Raji (cell line): Measurements from ENCODE around the gene SPINK9.

Experiments
- POLR2A ChIP-seq: IDR thresholded peaks from 2 replicates; pipeline ENCODE4 v1.6.1; 2011; ENCODE audit warnings: low read depth, low read length, control low read depth; ENCODE audit not compliant: insufficient read depth

SPINK9 gene

DNA sequence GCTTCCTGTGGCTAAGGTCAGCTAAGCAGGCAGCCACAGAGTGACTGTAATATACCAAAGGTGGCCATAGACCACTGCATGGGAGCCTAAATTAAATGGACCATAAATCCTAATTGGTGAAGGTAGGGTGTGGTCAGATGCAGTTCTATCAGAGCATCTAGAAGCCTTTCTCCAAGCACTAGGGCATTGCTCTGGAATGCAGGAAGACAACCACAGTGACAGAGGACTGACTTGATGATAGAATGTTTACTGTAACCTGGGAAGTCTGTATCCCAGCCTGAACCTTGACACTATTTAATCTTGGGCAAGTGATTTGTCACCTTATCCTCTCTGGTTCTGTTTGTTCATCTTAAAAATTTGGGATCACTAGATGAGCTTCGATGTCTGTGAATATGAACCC, 50.7 kb downstream of the SPINK9 start:
- TF ChIP-seq POLR2A, result no peak

DNA sequence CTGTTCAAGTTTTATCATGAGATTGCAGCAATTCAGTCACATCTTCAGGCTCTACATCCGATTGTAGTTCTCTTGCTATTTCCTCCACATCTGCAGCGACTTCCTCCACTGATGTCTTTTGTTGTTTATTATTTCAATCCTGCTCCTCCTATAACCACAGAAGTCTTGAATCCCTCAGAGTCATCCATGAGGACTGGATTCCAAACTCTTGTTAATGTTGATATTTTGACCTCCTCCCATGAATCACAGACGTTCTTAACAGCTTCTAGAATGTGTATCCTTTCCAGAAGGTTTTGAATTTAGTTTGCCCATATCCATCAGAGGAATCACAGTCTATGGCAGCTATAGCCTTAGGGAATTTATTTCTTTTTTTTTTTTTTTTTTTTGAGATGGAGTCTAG, 52.0 kb downstream of the SPINK9 start:
- TF ChIP-seq POLR2A, result no peak

GRCh38 chr5:148388696-148389095, 53.3 kb downstream of the SPINK9 start:
- no peak for TF ChIP-seq POLR2A
